GM21367 (cell line): ENCODE data around the gene CAMK2N1.
"Not testable (repeated sequence)": the region's sequence is repeated elsewhere in the genome, so short reads cannot be mapped to it uniquely, and the experiment has no call there.

ENCODE experiments used
- ATAC-seq: cut with Tn5 transposase; IDR thresholded peaks from one replicate; pipeline ENCODE4 v1.9.1; 2021; ENCODE audit not compliant: unreplicated experiment

The CAMK2N1 gene

DNA sequence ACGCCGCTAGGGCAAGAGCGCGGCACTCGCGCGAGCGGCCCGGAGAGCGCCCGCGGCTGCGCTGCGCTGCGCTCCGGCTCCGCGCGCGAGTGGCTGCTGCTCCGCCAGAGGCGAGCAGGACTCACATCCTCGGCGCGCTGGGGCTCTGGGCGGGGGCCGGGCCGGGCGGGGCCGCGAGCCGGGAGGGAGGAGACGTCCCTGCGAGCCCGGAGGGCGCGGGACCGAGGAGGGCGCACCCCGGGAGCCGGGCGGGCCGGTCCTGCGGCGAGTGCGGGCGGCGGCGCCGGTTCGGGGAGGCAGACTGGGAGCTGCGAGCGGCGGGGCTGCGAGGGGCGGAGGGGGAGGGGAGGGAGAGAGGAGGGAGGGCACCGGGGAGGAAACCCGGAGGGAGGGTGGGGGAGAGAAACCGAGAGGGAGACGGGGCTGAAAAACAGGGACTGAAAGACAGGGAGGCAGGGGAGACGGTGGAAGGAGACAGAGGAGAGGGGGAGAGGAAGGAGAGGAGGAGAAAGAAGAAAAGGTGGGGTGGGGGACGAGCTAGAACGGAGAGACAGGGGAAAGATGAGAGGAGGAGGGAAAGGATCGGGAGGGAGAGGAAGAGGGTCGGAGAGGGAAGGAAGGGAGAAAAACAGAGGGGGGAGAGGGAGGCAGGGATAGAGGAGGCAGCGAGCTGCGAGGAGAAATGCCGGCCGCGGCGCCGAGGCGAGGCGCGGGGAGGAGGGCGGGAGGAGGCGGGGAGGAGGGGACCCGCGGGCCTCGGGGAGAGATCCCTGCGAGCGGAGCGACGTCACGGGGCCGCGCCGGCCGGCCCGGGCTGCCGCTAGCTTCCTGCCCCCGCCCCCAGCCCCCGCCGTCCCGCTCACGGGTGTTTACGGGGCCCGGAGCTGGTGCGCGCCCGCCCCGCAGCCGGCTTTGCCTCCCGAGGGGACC, at the start of gene CAMK2N1:
TSS of gene CAMK2N1 (minus strand) at position 684 of the 930 bp plus-strand sequence. CDS start 831 bp downstream, outside the sequence.
- ATAC-seq = no peak

DNA sequence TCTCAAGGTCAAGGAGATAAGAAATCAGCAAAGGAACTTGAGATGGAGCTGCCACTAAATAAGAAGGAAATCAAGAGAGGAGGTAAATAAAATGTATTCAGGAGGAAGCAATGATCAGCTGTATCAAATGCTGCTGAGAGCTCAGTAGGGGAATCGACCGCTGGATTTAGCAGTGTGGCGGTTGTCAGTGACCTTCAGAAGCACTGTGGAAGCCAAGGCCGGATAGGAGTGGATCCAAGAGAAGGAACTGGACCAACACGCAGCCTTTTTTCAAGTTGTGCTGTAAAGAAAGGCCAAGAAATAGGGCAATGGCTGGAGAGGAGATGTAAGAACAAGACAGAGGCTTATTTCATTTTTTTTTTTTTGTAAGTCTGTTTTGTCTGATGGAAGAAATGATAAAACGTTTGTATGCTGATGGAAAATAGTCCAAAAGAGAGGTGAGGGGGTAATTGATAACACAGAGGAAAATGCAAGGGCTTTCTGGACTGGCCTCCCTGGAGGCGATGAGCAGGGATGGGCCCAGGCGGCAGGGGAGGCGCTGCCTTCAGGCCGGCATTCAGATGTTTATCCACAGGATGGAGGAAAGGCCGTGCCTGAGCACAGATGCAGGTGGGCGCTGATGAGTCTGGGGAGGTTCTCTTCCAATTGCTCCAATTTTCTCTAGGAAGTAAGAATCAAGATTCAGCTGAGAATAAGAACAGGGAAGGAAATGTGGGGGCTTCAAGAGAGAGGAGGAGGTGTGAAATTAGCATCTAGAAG, 48.8 kb upstream of the CAMK2N1 start:
- no peak for ATAC-seq

DNA sequence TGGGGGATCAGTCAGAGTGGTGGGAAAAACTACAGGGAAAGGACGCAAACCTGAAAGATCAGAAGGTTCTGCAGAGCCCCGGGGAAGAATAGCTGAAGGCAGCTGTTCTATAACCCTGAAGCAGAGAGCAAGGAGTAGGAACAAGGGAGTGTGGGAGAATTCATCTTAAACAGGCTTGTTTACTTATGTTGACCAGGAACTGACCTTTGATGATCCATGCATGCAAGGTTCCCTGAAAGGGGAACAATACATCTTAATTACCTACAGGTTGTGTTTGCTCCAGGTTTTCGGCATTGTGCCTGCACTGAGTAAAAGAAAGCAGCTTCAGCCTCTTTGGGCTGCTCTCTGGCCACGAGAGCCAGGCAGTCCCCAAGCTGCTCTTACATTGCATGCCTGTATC, 47.6 kb upstream of the CAMK2N1 start:
- ATAC-seq = no peak

DNA sequence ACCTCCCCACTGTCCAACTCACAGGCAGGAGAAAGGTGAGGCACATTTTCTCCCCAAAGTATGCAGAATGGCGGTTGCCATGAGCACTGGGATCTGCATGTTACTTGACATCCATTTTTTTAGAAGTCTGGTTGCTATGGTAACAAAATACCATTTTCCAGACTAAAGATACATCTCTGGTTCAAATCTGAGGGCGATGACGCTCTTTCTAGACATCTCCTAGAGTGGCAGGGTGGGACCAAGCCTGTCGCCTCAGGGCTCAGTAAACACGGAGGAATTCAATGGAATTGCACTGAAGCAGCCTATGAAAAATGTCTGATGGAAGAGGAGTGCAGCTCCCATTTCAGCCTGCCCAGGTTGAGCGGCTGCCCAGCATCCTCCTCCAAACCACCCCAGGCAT, 44.9 kb upstream of the CAMK2N1 start:
- no peak for ATAC-seq

GRCh38 chr1:20530306-20530705, 44.3 kb upstream of the CAMK2N1 start:
- no peak for ATAC-seq

DNA sequence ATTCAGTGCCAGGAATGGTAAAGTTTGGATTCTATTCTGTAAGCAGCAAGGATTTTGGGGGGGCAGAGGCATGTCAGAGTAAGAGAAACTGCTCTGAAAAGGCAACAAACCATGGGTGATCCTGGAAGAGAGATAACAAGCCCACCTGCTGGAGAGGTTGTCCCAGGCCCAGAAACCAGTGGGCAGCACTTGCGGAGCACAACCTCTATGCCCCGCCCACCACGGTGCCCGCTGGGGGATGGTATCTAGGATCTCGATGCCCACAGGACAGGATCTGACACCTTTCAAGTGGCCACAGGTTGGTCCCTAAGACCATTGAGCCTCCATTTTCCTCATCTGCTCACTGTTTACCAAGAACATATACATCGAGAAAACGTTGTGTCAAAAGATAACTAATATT, 42.2 kb upstream of the CAMK2N1 start:
- no peak for ATAC-seq

- no peak for ATAC-seq
Observed at GRCh38 chr1:20526267-20526666, 40.3 kb upstream of the CAMK2N1 start.

- no peak for ATAC-seq
Observed at GRCh38 chr1:20521960-20522861, 36.2 kb upstream of the CAMK2N1 start.

DNA sequence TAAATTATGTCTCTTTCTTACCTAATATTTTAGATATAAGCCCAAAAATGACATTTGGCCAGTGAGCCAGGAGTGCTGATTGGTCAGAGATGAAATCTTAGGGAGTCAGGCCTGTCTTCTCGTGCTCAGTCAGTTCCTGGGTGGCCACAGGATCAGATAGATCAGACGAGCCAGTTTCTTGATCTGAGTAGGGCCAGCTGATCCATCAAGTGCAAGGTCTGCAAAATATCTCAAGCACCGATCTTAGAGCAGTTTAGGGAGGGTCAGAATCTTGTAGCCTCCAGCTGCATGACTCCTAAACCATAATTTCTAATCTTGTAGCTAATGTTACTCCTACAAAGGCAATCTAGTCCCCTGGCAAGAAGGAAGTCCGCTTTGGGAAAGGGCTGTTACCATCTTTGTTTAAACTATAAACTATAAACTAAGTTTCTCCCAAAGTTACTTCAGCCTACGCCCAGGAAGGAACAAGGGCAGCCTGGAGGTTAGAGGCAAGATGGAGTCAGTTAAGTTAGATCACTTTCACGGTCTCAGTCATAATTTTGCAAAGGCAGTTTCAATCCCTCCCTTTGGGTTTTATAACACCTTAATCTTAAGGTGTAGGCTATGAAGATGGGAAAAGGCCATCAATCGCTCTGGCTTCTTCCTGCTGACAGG, 33.7 kb upstream of the CAMK2N1 start:
- ATAC-seq = not testable (repeated sequence)

GRCh38 chr1:20511518-20512428, 25.8 kb upstream of the CAMK2N1 start:
- ATAC-seq = no peak

DNA sequence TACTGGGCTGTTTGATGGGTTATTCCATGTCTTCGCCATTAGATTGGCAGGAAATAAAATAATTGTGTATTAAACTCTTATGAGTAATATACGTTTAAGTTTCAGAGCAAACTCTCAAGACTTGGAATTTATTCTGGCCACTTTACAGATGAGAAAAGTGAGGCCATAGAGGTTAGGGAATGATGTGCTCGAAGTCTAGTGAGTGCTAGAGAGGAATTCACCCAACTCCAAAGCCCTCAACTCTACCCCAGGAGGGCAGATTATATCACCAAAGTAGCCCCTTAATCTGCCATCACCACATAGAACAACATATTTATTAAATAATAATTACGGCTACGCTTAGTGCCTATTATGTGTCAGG, 22.4 kb upstream of the CAMK2N1 start:
- no peak for ATAC-seq

DNA sequence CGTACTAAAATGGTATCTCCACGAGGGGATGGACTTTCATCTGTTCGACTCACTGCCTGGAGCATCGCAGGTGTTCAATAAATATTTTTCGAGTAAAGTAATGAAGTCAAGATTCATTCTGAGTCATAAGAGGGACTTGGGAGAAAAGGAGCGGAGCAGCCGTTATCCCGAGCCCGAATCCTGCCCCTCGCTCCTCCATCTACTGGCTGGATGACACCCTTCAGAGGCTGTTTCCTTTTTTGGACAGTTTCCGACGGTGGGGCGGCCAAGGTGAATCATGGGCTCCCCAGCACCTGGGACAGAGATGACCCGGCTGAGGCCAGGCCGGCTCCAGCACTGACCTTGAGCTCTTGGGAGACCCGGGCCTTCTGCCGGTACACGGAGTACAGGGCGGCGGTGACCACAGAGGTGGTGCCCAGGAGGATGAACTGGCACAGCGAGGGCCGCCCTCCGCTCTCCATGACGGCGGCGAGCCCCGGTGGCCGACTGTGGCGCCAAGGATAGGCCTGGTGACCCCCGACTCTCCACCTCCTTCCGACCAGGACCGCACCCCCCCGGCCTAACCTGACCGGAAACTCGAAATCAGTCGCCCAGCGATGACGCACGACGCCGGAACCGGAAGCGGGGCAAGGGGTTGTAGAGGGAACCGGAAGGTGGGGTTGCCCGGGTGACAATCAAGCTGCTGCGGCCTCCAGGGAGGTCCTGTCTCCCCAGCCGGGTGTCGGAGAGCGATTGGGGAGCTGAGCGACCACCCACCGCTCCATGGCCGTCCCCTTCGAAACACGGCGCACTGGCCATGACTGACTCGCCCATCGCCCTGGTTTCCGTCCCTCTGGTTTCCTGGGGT, 21.8 kb upstream of the CAMK2N1 start, which contains the start of gene MUL1:
TSS of gene MUL1 (minus strand) at position 588 of the 847 bp plus-strand sequence. CDS start at position 461, 127 bp downstream.
- ATAC-seq = peak; percentile 81

DNA sequence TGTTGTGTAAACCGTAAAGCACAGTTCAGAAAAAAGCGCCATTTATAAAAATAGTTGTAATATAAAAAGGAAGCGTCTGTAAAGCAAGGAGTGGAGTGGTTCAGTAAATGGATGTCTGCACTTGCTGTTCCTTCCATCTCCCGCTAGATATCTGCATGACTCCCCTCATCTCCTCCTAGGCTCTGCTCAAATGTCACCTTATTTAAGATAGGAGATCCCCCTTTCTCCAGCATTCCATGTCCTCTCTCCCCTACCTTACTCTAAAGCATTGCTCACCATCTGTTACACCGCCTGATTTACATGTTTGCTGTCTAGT, 21.2 kb upstream of the CAMK2N1 start:
- peak; percentile 13 for ATAC-seq

GRCh38 chr1:20505488-20505887, 19.5 kb upstream of the CAMK2N1 start:
- ATAC-seq = no peak

GRCh38 chr1:20500716-20501115, 14.7 kb upstream of the CAMK2N1 start:
- ATAC-seq = no peak

GRCh38 chr1:20499718-20500117, 13.7 kb upstream of the CAMK2N1 start:
- no peak for ATAC-seq

- no peak for ATAC-seq
Observed at GRCh38 chr1:20499105-20499504, 13.1 kb upstream of the CAMK2N1 start.

- no peak for ATAC-seq
Observed at GRCh38 chr1:20498116-20498515, 12.1 kb upstream of the CAMK2N1 start.

DNA sequence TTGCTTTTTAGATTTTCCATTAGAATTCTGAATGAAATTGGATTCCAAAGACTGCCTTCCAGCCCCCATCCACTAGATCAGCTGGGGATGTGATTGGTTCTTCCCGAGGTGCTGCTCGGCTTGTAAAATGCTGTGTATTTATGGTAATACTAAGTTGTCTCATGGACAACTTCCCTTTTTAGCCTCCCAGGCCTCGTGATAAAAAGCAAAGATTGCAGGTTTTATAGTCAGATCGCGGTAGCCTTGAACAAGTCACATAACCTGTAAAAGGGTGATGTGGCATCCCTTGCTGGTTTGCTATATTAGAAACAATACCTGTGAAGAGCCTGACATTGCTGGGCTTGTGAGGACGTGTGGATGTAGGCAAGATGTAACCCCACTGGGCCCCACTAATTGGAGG, 11.5 kb upstream of the CAMK2N1 start:
- ATAC-seq = no peak
